GM19193 (cell line): ENCODE data around the gene CDH4.

ENCODE experiments used
- POLR2A ChIP-seq: IDR thresholded peaks from 4 replicates; pipeline ENCODE4 v1.6.1; 2011; ENCODE audit not compliant: insufficient read depth, insufficient read length; ENCODE audit errors: extremely low read depth

Gene CDH4

DNA sequence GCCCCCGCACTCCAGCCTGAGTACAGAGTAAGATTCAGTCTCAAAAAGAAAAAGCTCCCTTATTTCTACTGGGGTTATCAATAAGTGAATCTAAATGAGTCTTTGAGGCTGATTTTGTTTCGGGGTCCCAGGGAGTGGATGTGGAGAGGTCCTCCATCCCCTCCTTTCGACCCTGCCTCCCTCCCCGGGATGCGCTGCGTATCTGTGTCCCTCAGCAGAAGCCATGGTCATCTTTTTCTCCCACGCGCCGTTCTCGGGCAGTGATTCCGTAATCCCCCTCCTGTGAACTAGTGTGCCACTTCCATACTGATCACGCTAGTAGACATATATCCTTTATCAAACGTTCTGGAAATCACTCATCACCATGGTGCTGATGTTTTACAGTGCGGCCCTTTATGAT, 152.9 kb downstream of the CDH4 start:
- TF ChIP-seq POLR2A: no peak

DNA sequence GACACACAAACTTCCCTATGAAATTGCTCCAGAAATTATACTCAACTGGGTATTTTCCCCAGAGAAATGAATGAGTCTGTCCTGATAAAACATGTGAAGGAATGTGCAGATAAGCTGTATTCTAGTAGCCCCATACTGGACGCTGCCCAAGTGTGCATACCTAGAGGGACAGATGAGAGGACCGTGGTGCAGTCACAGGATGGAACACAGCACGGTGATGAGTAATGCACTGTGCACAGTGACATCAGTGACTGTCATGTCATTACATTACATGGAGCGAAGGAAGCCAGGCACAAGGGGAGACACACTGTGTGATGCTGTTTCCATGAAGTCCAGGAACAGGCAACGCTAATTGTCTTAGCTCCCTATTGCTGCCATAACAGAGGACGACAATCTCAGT, 155.5 kb downstream of the CDH4 start:
- no peak for TF ChIP-seq POLR2A

DNA sequence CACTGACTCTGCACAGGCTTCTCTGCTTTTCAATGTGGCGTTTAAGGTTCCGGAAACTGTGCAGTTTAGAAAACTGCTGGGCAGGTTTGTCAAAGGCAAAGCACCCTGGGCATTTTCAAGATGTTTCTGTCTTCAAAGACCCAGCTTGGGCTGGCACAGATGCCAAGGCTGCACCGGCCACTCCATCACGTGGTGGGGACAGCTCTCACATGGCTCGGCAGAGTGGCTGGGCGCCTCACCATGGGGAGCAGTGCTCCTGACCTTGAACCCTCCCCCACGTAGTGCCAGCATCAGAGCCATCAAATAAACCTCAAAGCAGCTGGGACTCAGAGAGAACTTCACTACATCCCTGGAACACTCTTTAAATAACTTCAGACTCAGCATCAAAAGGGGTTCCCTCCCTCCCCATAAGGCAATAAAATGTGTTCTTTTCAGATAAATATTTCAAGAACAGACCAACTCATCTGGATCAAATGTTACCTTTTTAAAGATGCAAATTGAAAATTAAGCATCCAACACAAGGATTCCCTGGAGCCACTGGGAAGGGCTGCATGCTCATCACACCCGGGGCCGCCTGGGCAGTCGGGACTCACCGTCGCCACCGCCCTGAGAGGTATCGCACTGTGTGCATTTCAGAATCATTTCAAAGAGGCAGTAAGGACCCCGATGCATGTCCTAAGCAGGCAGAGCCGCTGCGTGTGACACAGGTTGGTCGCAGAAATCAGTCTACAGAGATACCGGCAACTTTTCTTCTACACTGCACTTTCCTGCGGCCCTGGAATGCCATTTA, 157.1 kb downstream of the CDH4 start:
- no peak for TF ChIP-seq POLR2A

DNA sequence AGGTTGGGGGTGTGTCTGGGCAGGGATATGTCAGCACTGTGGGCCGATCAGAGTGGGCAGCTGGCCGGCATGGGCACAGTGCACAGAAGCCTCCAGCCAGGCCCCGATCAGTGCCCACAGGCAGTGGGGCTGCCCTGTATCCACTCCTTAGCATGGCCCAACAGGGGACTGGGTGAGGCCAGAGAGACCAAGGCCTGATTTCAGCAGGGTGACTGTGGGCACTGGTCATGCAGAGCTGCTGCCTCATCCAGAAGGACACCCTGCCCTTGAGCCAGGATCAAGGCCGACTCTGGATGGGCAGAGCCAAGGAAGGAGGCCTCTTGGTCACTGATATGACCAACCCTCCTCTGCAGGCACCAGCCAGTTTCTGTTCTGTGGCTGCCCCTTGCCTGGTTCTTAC, 159.7 kb downstream of the CDH4 start:
- no peak for TF ChIP-seq POLR2A

DNA sequence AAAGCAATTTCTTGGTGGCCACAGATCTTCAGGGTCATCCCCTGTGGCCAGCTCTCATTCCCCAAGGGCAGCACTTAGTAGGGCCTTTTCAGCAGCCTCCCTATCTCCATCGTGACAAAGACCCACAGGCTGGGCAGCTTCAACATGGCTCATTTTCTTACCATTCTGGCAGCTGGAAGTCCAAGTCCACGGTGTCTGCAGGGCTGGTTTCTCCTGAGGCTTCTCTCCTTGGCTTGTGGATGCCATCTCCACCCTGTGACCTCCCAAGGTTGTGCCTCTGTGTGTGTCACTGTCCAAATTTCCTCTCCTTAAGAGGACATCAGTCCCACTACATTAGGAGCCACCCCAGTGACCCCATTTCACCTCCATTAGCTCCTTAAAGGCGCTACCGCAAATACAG, 161.7 kb downstream of the CDH4 start:
- TF ChIP-seq POLR2A: no peak

DNA sequence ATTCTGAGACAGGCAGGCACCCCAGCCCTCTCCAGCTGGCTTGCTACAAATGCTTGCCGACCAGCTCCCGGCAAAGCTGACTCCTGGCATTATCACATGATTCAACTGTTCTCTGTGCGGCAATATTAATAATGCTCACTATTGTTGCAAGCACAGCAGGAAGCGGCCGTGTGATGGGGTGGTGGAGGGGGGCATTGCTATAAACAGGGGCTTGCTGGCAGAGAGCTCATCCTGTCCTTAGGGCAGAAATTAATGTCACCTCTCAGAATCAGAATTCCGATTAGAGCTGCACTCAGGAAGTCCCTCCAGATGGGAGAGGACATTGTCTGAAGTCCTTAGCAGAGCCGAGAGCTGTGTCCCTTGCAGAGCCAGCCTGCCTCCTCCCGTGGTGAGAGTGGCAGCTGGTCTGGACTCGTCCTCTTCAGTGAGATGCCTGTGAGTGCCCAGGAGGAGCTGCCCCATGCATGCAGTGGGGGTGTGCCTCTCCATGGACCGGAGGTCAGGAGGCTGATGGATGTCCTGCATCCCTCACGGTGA, 162.5 kb downstream of the CDH4 start:
- TF ChIP-seq POLR2A: no peak

DNA sequence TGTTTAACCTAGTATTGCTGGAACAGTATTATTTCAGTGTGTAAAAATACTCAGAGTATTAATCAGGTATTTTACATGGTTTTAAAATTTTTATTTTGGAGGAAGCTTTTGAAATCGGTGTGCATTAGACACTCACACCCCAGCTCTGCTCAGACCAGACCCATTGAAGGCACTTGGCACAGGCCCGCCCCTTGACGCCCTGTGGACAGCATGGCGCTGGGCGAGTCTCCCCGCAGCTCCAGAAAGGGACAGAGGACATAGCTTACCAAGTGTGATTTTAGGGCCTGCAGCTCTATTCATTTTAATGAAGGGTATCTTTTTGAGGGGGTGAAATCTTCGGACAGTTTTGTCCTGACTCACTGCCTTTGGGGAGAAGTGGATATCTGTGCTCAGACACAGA, 164.5 kb downstream of the CDH4 start:
- TF ChIP-seq POLR2A: no peak

DNA sequence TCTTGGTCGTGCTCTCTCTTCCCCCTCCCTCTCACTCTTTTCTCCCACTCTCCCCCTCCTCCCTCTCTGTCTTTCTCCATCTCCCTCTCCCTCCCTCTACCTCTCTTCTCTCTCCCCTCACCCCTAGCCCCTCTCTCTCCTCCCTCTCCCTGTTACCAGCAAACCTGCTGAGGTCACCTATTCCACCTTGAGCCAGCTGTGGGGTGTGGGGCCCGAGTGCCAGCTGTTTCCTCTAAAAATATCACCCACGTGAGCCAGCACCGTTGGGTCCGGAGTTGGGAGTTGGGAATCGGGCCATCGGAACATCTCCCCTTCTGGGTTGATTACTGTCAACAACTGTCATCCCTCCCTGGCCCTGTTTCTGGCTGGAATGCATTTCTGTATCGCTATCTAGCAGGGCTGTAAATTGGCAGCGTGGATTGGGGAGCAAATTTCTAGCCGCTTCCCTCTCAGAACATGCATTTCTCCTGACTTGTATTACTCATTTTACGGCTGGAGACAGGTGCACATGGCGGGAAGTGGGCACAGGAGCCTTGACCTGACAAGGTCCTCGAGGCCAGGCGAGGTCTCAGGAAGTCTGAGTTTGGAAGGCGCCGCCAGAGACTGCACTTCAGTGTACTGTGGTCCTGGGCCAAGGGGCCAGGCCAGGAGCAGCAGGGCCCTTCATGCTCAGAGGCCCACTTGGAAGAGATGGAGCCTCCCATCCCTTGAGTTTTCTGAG, 165.3 kb downstream of the CDH4 start:
- no peak for TF ChIP-seq POLR2A

DNA sequence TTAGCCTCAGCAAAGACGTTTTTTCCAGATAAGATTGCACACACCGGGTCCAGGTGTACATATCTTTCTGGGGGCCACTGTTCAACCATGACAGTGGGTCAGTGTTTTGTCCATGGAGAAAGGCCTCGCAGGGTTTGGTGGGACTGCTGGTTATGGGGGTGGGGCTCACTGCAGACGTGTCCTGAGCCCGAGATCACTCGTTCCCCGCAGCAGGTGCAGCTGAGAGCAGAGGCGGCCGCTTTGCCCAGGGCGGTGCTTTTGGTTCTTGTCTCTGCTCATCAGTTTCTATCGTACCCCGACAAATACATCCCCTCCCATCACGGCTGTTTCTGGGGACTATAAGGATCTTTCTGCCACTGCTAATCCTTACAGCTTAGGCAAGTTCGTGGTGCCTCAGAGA, 166.9 kb downstream of the CDH4 start:
- no peak for TF ChIP-seq POLR2A

DNA sequence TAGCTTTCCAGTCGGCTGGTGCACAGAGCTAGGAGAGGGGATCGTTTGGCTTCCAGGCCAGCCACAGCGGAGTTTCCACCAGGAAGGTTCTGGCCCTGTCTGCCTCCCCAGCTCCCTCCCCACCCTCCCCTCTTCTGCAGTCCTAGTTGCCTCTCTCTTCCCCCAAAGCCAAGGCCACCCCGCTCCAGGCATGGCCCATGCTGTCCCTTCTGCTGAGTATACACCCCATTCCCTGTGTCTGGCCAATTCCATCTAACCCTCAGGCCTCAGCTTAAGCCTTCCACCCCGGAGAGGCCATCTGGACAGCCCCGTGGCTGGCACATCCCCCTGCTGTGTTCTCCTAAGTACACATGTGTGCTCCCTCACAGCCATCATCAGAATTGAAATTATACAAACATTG, 167.4 kb downstream of the CDH4 start:
- TF ChIP-seq POLR2A: no peak

DNA sequence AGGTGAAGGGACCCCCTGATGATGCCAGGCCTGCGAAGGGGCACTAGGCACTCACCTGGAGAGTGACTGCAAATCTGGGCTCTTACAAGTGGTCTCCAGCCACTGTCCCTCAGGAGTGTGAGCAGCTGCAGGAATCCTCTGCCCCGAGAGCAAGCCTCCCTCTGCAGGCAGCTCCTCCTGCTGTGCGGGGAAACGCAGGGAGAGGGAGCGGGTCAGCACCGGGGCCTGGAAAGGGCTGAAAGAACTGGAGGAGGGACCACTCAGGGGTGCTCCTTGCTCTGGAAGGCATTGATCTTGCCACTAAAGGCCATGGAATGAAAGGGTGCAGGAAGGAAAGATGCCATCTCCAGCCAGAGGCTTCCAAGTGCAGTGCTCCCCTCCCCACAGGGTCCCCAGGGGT, 168.0 kb downstream of the CDH4 start:
- no peak for TF ChIP-seq POLR2A

DNA sequence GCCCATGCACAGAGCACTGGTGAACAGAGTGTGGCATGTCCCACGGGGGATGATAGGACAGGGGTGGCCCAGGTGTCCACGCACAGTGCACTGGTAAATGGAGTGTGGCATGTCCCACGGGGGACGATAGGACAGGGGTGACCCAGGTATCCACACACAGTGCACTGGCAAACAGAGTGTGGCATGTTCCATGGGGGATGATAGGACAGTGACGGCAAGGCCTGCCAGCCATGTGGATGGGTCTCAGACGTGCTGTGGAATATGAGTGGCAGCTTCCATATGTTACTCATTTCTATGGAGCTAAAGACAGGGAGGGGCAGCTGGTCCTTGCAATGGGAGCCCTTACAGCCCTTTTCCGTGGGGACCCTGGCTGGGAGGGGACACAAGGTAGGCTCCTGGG, 168.7 kb downstream of the CDH4 start:
- TF ChIP-seq POLR2A: no peak

DNA sequence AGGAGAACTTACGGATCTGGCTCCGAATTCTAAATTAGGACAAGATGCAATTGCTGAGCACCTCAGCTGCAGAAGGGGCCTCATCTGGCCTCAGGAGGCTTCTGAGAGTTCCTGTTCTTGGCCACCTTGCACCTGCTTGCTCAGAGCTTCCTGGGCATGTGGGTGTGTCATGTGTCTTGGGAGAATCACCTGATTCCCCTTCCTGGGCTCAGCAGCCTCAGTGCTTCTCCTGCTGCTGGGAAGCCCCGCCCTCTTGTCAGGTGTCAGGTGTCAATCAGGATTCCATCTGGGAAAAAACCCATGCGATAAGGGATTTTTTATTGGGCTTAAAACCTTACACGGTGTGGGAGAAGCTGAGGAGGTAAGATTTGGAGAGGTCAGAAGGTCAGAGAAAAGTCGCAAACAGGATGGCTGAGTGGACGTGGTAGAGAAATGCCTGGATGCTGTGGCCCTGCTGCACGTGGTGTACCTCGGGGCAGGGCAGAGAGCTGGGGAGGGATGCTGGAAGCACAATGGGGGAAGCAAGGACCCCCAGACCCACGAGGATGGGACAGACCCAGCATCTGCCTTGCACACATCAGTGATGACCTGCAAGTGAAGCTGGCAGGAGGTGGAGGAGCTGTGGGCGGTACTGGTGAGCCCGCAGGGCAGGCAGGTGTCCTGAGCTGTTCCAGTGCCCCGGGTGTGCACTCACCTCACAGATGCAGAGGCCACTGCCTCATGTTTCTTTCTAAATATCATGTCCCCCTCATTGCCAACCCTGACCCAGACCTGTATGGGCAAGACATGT, 170.8 kb downstream of the CDH4 start:
- no peak for TF ChIP-seq POLR2A

DNA sequence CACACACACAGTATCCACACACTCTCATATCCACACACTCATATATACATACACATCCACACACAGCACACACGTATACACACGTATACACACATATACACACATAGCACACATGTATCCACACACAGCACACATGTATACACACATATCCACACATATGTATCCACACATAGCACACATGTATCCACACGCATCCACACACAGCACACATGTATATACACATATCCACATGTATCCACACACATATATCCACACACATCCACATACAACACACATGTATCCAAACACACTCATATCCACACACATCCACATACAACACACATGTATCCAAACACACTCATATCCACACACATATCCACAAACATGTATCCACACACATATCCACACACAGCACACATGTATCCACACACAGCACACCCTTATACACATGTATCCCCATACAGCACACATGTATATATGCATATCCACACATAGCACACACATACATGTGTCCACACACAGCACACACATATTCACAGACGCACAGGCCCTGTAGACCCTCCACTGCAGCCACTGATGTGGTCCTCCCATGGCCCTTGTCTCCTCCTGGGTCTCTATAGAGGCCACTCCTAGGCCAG, 172.1 kb downstream of the CDH4 start:
- TF ChIP-seq POLR2A: no peak
